ENCODE data around the gene KCNN1. TPM values are rescaled to one million over a fixed set of nuclear protein-coding genes. Genes with fewer than 3 reads are reported as not detected.

Gene KCNN1
- total RNA-seq, 1 experiment from 2014 or later: 0.90 TPM

- Histone ChIP-seq H3K4me3 (ENCODE audit: low read depth in 2 of 2, low read length in 2 of 2) (no peak overlapping the region), H3K27ac (ENCODE audit: low read length) (no peak overlapping the region), H3K36me3 (ENCODE audit: control insufficient read depth, insufficient read depth, low read length) (no peaks in the 10 kb centered on the region), H3K4me1 (ENCODE audit: control insufficient read depth, insufficient read depth, low read length) (peaks cover 13% of the 10 kb centered on the region; the same call in 1 of the 2 replicates), H3K27me3 (ENCODE audit: control insufficient read depth, insufficient read depth, low read length) (no peaks in the 10 kb centered on the region; the same call in 1 of the 2 replicates), H3K9me3 (ENCODE audit: control insufficient read depth, insufficient read depth, low read depth, low read length) (no peaks in the 10 kb centered on the region)
- no TSS peak for BruUV-seq (replicated peaks)
- in situ Hi-C loops (cut with HindIII; ENCODE audit: low pct_unique_long_range_greater_than_20kb, low sequenced_read_pairs): no loop called here
- no peak for DNase-seq (ENCODE audit: low read depth, low spot score)
- TF ChIP-seq SIN3A (IDR thresholded peaks at IDR 0.05; ENCODE audit: borderline replicate concordance, insufficient read depth, low read depth, low read length) (no peak), TCF7L2 (IDR thresholded peaks at IDR 0.05; ENCODE audit: low read depth, low read length) (no peak), CTCF (IDR thresholded peaks at IDR 0.05) (no peak), POLR2AphosphoS5 (IDR thresholded peaks at IDR 0.05; ENCODE audit: low read depth, low read length) (no peak), REST (IDR thresholded peaks at IDR 0.05; ENCODE audit: insufficient read depth in 1 of 2, low read depth in 2 of 2, low read length in 1 of 2) (no peak)
- ChIA-PET POLR2A (no interaction called here), CTCF (no interaction called here)
- 0 out of 2 replicates have a peak, but pooled peaks have one; percentile 28 for ATAC-seq
- intact Hi-C loops (cut with micrococcal nuclease; ENCODE audit: unreplicated experiment): no loop called here
Observed at GRCh38 chr19:17953869-17954268, 13.0 kb upstream of the KCNN1 start.

GRCh38 chr19:17954401-17954800, 12.5 kb upstream of the KCNN1 start:
- intact Hi-C loops (cut with micrococcal nuclease; ENCODE audit: unreplicated experiment): no loop called here
- CTCF ChIA-PET: no interaction called here
- no peaks in the 10 kb centered on the region for H3K9me3 ChIP-seq (ENCODE audit: control insufficient read depth, insufficient read depth, low read depth, low read length)
- POLR2A ChIA-PET: no interaction called here
- no peaks in the 10 kb centered on the region; the same call in 1 of the 2 replicates for H3K27me3 ChIP-seq (ENCODE audit: control insufficient read depth, insufficient read depth, low read length)
- DNase-seq (ENCODE audit: low read depth, low spot score) (no peak), ATAC-seq (no peak)
- TF ChIP-seq CTCF (IDR thresholded peaks at IDR 0.05) (no peak), REST (IDR thresholded peaks at IDR 0.05; ENCODE audit: insufficient read depth in 1 of 2, low read depth in 2 of 2, low read length in 1 of 2) (no peak), TCF7L2 (IDR thresholded peaks at IDR 0.05; ENCODE audit: low read depth, low read length) (no peak), POLR2AphosphoS5 (IDR thresholded peaks at IDR 0.05; ENCODE audit: low read depth, low read length) (no peak), SIN3A (IDR thresholded peaks at IDR 0.05; ENCODE audit: borderline replicate concordance, insufficient read depth, low read depth, low read length) (no peak)
- H3K36me3 ChIP-seq (ENCODE audit: control insufficient read depth, insufficient read depth, low read length): no peaks in the 10 kb centered on the region
- peaks cover 13% of the 10 kb centered on the region; the same call in 1 of the 2 replicates for H3K4me1 ChIP-seq (ENCODE audit: control insufficient read depth, insufficient read depth, low read length)
- H3K27ac ChIP-seq (ENCODE audit: low read length): no peak overlapping the region
- no TSS peak for BruUV-seq (replicated peaks)
- in situ Hi-C loops (cut with HindIII; ENCODE audit: low pct_unique_long_range_greater_than_20kb, low sequenced_read_pairs): no loop called here
- H3K4me3 ChIP-seq (ENCODE audit: low read depth in 2 of 2, low read length in 2 of 2): no peak overlapping the region

All from Panc1 (cell line).